LNCAP (cell line): ENCODE data around the gene TPST1.

Experiments
- CTCF ChIP-seq: fragments of 450-650 bp; IDR thresholded peaks from 2 replicates; pipeline ENCODE4 v1.5.1; 2017; ENCODE audit warnings: mild to moderate bottlenecking

Gene TPST1

GRCh38 chr7:66303454-66304155 lies 98.5 kb downstream of the TPST1 start:
- TF ChIP-seq CTCF, result no peak

DNA sequence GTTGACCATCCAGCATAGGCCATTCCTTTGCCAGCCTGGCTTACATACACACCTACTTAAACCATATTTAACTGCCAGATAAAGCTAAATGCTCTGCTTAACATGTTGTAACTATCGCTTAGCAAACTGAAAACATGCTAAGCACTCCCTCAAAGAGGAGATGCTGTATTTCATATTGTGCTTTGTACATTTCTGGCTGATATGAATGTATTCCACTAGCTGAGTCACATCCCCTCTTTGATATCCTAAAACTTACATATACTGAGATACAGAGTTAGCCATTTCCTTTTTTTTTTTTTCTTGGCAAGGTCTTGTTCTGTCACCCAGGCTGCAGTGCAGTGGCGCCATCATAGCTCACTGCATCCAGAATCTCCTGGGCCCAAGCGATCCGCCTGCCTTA lies 99.4 kb downstream of the TPST1 start:
- no peak for TF ChIP-seq CTCF

GRCh38 chr7:66306243-66306642 lies 101.1 kb downstream of the TPST1 start:
- no peak for TF ChIP-seq CTCF

- TF ChIP-seq CTCF, result no peak
Observed at GRCh38 chr7:66307591-66308215, 102.6 kb downstream of the TPST1 start.

DNA sequence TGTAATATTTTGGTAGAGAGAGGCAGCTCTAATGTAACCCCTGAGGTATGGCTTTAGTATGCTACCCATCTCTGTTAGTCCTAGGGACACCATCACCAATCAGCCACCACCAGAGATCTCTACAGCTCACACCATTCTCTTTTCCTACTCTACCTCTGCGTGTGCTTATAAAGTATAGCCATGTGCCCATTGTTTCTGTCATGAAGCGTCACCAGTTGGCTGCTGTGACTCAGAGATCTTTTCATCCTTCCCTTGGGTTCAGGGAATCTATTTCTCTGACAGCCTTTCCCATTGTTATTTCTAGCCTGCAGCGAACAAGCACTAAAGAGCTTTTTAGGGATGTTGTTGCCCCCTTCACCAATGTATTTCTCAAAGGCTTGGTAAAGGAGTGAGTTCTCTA lies 103.3 kb downstream of the TPST1 start:
- no peak for TF ChIP-seq CTCF

DNA sequence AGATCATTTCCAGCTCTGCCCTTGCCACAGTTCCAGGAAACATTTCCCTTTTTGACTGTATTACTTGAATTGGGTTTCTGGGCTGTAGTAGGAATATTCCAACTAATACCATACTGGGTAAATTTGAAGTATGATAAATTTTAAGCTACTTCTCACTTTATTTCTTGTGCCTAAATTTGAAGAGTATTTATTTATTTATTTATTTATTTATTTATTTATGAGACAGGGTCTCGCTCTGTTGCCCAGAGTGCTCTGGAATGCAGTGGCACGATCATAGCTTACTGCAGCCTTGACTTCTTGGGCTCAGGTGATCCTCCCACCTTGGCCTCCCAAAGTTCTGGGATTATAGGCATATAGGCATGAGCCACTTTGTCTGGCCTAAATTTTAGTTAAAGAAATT lies 105.5 kb downstream of the TPST1 start:
- TF ChIP-seq CTCF, result no peak

DNA sequence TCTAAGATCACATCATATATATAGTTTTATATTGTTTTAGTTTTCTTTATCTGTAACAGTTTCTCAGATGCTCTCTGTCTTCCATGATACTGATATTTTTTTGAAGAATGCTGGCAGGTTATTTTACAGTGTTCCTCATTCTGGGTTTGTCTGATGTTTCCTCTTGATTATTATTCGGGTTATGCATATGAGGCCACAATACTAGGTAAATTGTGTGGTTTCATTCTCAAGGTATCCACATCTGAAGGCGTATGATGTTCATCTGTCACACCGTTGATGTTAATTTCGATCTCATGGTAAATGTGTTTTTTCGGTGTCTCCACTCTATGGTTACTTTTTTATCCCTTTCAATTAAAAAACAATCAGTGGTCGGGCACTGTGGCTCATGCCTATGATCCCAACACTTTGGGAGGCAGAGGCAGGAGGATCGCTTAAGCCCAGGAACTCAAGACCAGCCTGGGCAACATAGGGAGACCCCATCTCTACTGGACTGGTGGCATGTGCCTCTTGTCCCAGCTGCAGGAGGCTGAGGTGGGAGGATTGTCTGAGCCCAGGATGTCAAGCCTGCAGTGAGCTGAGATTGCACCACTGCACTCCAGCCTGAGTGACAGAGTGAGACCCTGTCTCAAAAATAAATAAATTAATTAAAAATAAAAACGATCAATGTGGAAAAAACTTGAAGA lies 108.9 kb downstream of the TPST1 start:
- no peak for TF ChIP-seq CTCF
